ENCODE measurements around the gene ARHGAP18.

- TF ChIP-seq CTCF (IDR thresholded peaks at IDR 0.05; ENCODE audit: low read depth, low read length, poor library complexity, severe bottlenecking): no peak
- no peak for TF ChIP-seq EZH2phosphoT487 (IDR thresholded peaks at IDR 0.05; ENCODE audit: borderline replicate concordance, low read length)
Measured at GRCh38 chr6:129593233-129593564, 116.8 kb downstream of the ARHGAP18 start.
